Lung (tissue), 12 donors: Measurements from ENCODE around the gene EYA4. TPM values are rescaled to one million over a fixed set of nuclear protein-coding genes. Genes with fewer than 3 reads are reported as not detected.

Source experiments
- ATAC-seq: fragments of 200-7000 bp; cut with Tn5 transposase; one replicate; pipeline ENCODE4 v1.9.1; 2020; ENCODE audit warnings: moderate number of reproducible peaks; ENCODE audit not compliant: insufficient read depth, low FRiP score
- DNase-seq, 3 donors: peaks; one replicate each; pipeline ENCODE4 v3.0.0-alpha.2; 2013 to 2017
- H3K27ac ChIP-seq, 2 donors: one replicate each; pipeline ENCODE4 v1.5.1; 2013; ENCODE audit warnings: mild to moderate bottlenecking in 2 of 2, moderate library complexity in 2 of 2, control low read depth in 1 of 2, inconsistent platforms in 1 of 2, low read depth in 1 of 2, low read length in 1 of 2
- H3K27me3 ChIP-seq, 3 donors: one replicate each; pipeline ENCODE4 v1.5.1; 2013; ENCODE audit warnings: low read length in 2 of 3; ENCODE audit not compliant: control insufficient read depth in 3 of 3, insufficient read depth in 3 of 3
- H3K36me3 ChIP-seq, 4 donors: one replicate each; pipeline ENCODE4 v1.5.1; 2013; ENCODE audit warnings: low read length in 4 of 4, mild to moderate bottlenecking in 1 of 4, moderate library complexity in 1 of 4; ENCODE audit not compliant: control insufficient read depth in 4 of 4, insufficient read depth in 4 of 4
- H3K4me1 ChIP-seq, 5 donors: one replicate each; pipeline ENCODE4 v1.5.1; 2013; ENCODE audit warnings: low read length in 5 of 5, mild to moderate bottlenecking in 2 of 5, moderate library complexity in 1 of 5; ENCODE audit not compliant: control insufficient read depth in 5 of 5, insufficient read depth in 5 of 5
- H3K4me3 ChIP-seq: one replicate; pipeline ENCODE4 v1.5.1; 2013; ENCODE audit warnings: mild to moderate bottlenecking, control low read depth, moderate library complexity
- H3K9ac ChIP-seq, 2 donors: one replicate each; pipeline ENCODE4 v1.5.1; 2013; ENCODE audit warnings: low read length in 2 of 2, control low read depth in 1 of 2; ENCODE audit not compliant: insufficient read depth in 1 of 2
- H3K9me3 ChIP-seq, 4 donors: one replicate each; pipeline ENCODE4 v1.5.1; 2013; ENCODE audit warnings: low read length in 3 of 4, mild to moderate bottlenecking in 1 of 4, moderate library complexity in 1 of 4; ENCODE audit not compliant: control insufficient read depth in 4 of 4, insufficient read depth in 3 of 4
- CTCF ChIP-seq: IDR thresholded peaks from 2 replicates; pipeline ENCODE4 v1.5.1; 2012; ENCODE audit warnings: mild to moderate bottlenecking; ENCODE audit errors: control extremely low read depth, extremely low read depth
- WGBS, 2 donors: extraction: QIAGEN DNeasy Blood & Tissue Kit; methylation state at CpG; one replicate each; pipeline ENCODE4 v1.1.7; 2013; 5-methylcytosine and 5-hydroxymethylcytosine counted together
- polyA plus RNA-seq, 2 donors: library from polyadenylated mRNA; stranded (reverse); fragments of 200-250 nt; gene quantifications; one replicate each; pipeline ENCODE4 v1.2.1, GENCODE V29; 2013
- total RNA-seq, 2 donors: library from RNA; depleted of rRNA in 1 of 2; stranded (reverse); fragments of >200 nt in 1 of 2; gene quantifications; one replicate each; pipeline ENCODE4 v1.2.1, GENCODE V29; 2014 to 2021
- donor health status: control.
- donor health status: control.
- donor health status: Bipolar disorder and iron deficiency.
- donor health status: healthy.
- donor health status: DM: yes; HTN: yes; CAD: no.

The EYA4 gene
- total and polyA plus RNA-seq, 4 donors: 0.49 to 7.4 (median 2.2) TPM

GRCh38 chr6:133555685-133556084 lies 314.5 kb downstream of the EYA4 start:
- Histone ChIP-seq H3K27me3 (peaks cover 0 to 2% (median 0%) of the 10 kb centered on the region in 3 donors), H3K27ac (no peak overlapping the region), H3K9me3 (peaks cover 0 to 8% (median 5%) of the 10 kb centered on the region in 4 donors), H3K9ac (no peak overlapping the region), H3K4me1 (peaks cover 0 to 10% (median 7%) of the 10 kb centered on the region in 5 donors), H3K36me3 (no peaks in the 10 kb centered on the region), H3K4me3 (no peak overlapping the region)
- no peak for TF ChIP-seq CTCF
- WGBS, 2 donors: 48 to 79% methylated on average over 2 of the region's 2 CpGs
- DNase-seq (no peak), ATAC-seq (no peak)

- Histone ChIP-seq H3K4me3 (no peak overlapping the region), H3K27ac (no peak overlapping the region), H3K36me3 (no peaks in the 10 kb centered on the region), H3K4me1 (no peaks in the 10 kb centered on the region), H3K9ac (no peak overlapping the region), H3K9me3 (peaks cover 0 to 13% (median 5%) of the 10 kb centered on the region in 4 donors), H3K27me3 (no peaks in the 10 kb centered on the region)
- ATAC-seq: no peak
- no peak for DNase-seq
- WGBS, 2 donors: 86 to 87% methylated on average over 2 of the region's 2 CpGs
- no peak for TF ChIP-seq CTCF
Observed at GRCh38 chr6:133559926-133560325, 318.8 kb downstream of the EYA4 start.

GRCh38 chr6:133567636-133568035 lies 326.5 kb downstream of the EYA4 start:
- DNase-seq (no peak), ATAC-seq (no peak)
- no peak overlapping the region for H3K9ac ChIP-seq
- H3K27me3 ChIP-seq: peaks cover 0 to 4% (median 0%) of the 10 kb centered on the region in 3 donors
- WGBS, 2 donors: 81 to 83% methylated on average over 6 of the region's 6 CpGs
- peaks cover 0 to 18% (median 0%) of the 10 kb centered on the region in 5 donors for H3K4me1 ChIP-seq
- no peak for TF ChIP-seq CTCF
- no peak overlapping the region for H3K4me3 ChIP-seq
- no peaks in the 10 kb centered on the region for H3K9me3 ChIP-seq
- H3K36me3 ChIP-seq: no peaks in the 10 kb centered on the region
- no peak overlapping the region for H3K27ac ChIP-seq
